Epithelial cell of umbilical artery (primary cell): Measurements from ENCODE around the gene CHRNE. TPM values are rescaled to one million over a fixed set of nuclear protein-coding genes. Genes with fewer than 3 reads are reported as not detected.

Source experiments
- total RNA-seq: library from RNA; depleted of rRNA; stranded (reverse); fragments of >200 nt; gene quantifications from 2 replicates; pipeline ENCODE4 v1.2.3, GENCODE V29; 2014

Gene CHRNE
- 0.30 and 0.97 TPM in 2 replicates for total RNA-seq

DNA sequence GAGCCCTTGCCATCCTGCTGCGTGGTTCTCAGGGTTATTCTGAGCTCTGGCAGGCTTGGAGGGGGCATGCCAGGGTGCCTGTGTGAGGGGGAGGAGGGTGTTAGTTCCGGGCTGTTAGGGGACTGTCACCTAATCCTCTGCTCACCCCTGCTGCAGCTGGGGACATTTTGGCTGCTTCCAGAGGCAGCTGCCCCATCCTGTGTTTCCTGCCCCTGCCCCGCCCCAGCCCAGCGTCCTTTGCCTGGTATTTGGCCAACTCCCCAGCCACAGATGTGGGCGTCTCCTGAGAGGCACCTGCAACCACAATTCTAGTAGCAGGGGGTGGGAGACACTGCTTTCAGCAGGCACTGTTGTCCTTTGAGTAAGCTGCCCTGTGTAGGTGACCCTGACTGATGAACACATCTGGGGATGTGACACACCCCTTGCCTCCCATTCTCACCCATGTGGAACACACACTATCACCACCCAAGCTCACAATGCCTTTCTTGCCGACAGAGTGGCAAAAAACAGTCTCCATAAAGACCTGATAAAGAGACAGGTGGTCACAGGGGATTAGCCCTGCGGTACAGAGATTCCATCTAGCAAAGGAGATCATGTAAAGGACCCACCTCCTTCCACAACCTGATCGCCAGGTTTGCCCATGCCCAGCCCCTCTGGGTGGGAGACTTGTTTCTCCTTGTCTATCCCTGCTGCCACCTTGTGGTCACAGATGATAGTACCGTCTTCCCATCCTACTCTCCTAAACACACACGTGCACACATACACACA lies at the start of gene CHRNE:
CHRNE (minus strand) TSS at position 48 of the 768 bp plus-strand sequence; CDS start at position 13, 35 bp downstream.

DNA sequence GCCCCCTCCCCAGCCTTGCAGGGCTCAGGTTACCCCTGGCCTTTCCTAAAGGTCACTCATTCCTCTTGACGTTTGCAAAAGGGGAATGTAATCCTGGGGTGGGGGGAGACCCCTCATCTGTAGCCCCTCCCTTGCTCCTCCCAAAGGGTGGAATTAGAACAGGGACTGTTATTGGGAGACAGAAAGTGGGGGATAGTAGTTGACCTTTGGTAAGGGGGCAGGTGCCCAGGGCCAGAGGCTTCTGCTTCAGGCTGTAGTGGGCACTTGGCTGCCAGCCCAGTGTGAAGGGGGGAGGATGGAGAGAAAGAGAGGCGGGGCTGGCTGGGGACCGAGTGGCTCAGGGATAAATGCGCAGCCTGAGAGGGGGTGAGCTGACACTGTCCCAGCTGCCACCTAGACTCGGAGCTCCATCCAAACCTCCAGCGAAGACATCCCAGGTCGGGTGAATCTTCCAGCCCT lies 47.9 kb upstream of the CHRNE start, which contains the start of gene ENO3:
ENO3 (plus strand) TSS at position 374 of the 459 bp plus-strand sequence. CDS start 711 bp downstream, outside the sequence.

DNA sequence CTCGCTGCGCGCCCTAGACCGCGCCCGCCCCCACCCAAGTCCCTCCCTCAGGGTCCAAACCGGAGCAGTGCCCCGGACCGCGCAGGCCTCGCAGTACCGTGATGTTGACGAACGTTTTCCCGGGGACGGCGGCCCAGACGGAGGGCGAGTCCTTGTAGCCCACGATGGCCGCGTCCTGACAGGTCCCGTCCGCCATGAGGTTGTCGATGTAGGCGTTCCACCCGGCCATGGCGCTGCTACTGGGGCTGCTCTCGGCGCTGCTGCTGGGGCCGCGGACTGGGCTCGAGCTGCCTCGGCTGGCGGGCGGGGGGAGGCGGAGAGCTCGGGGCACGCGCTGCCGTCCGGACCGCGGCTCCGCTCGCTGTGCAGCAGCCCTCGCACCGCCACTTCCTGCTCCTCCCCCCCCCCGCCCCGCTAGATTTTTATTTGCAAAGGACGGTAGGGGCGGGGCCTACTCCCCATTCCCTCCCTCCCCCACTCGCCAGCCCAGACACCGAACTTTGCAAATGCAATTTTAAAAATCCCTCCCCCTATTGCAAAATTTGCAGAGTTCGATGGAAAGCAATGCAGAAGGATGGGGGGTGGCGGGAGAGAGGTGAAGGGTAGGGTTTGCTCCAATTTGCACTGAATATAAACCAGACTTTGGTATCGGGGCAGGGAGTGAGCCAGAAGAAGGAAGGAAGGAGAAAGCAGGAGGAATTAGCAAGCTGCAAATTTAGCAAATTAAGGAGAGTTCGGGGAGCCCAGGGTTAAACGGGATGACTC lies 45.5 kb upstream of the CHRNE start, which contains the start of gene PFN1:
PFN1 (minus strand) TSS at position 365 of the 765 bp plus-strand sequence; CDS start at position 229, 136 bp downstream.

DNA sequence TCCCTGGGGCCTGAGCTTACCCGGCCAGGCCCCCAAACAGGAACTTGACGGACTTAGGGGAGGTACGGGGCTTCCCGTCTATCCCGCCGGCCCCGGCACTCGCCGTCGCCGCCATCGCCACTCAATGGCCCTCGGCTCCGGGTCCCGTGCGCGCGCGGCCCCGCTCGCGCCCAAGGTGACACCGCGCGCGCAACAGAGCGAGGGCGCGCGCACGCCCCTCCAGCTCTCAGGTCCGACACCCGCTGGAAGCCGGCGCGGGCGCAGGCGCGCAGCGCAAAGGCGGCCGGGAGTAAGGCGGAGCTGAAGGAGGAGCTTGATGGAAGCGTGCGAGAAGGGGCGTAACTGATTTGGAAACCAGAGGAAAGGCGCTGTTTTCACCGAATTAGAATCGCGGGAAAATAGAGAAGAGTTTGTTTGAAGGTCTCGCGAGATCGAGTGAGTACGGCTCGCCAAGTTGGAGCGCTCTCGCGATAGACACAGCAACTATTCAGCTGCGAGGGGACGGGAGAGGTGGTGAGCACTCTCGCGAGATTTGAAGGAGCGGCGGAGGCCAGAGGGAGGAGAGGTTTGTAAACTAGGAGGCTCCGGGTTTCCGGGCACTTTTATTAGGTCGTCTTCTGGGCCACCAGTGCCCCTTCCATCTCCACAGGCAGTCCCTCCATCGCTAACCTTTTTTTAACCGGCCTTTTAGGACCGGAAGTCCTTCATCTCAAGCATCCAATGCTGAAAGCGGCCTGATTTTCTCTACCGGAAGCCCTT lies 37.1 kb upstream of the CHRNE start, which contains the start of the genes RNF167 and SLC25A11:
RNF167 (plus strand) TSS at position 473 of the 759 bp plus-strand sequence. CDS start 642 bp downstream, outside the sequence.
SLC25A11 (minus strand) TSS at position 251 of the 759 bp plus-strand sequence; CDS start at position 115, 136 bp downstream.

DNA sequence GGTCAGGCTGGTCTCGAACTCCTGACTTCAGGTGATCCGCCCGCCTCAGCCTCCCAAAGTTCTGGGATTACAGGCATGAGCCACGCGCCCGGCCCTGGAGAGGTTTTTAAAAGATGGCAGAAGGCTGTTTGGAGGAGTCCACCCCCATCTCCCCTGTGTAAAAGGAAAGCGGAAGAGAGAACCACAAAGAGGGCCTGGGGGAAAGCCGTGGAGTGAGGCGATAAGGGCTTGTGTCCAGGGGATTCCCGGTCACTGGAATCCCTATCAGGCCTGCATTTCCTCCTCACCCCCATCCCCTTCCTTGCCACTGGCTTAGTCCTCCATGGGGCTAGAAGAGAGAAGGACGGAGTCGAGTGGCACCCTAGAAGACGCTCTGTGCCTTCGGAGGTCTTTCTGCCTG lies 29.1 kb upstream of the CHRNE start, which contains the start of gene GP1BA:
GP1BA (plus strand) TSS at position 315 of the 400 bp plus-strand sequence. CDS start 328 bp downstream, outside the sequence.

DNA sequence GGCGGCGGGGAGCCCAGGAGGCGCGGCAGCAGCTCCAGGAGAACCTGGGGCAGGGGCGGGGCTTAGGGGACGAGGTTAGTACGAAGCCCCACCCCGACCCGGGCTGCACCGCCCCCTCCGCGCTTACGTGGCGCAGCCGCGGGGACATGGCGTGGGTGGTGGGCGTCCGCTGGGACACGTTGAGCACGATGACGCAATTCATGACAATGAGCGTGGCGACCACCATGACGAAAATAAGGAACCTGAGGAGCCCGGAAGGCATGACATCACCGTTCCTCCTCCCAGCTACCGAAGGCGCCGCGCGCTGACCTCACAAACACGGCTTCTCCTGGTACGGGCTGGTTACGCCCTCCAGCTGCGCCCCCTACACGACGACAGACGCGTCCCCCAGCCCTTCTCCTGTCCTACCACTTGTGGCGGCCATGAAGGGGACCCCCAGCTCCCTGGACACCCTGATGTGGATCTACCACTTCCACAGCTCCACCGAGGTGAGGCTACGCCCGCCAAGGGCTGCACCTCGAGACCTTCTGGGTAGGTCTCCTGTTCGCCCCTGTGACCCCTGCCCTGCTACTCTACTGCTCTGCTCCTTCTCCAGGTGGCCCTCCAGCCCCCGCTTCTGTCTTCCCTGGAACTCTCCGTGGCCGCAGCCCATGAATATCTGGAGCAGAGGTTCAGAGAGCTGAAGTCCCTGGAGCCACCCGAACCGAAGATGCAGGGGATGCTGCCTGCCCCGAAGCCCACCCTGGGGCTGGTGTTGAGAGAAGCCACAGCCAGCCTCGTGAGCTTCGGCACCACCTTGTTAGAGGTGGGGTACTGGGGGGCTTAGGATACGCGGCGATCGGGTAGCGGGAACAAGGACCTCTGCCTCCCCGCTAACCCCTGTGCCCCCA lies 3.3 kb downstream of the CHRNE start, which contains the start of gene C17orf107:
C17orf107 (plus strand) TSS at position 196 of the 890 bp plus-strand sequence; CDS start at position 423, 227 bp downstream.

Other genes starting within 250 kb of the CHRNE start
- gene PELP1, start 199.0 kb downstream of the CHRNE start, total RNA-seq, result 30.2 and 32.7 TPM in 2 replicates
- 4.2 and 5.8 TPM in 2 replicates for gene ARRB2, start 192.5 kb downstream of the CHRNE start, total RNA-seq
- 8.8 and 13.6 TPM in 2 replicates for gene MED11, start 171.7 kb downstream of the CHRNE start, total RNA-seq
- gene ZMYND15, start 163.3 kb downstream of the CHRNE start, total RNA-seq, result not detected in 2 replicates
- gene CXCL16, start 163.2 kb downstream of the CHRNE start, total RNA-seq, result 0.32 and 1.1 TPM in 2 replicates
- gene TM4SF5, start 131.2 kb downstream of the CHRNE start, total RNA-seq, result not detected in 2 replicates
- gene VMO1, start 116.7 kb downstream of the CHRNE start, total RNA-seq, result 0.65 and 1.7 TPM in 2 replicates
- not detected in 2 replicates for gene GLTPD2, start 114.1 kb downstream of the CHRNE start, total RNA-seq
- gene PSMB6, start 106.9 kb downstream of the CHRNE start, total RNA-seq, result 203 and 253 TPM in 2 replicates
- gene PLD2, start 95.9 kb downstream of the CHRNE start, total RNA-seq, result 12.0 and 18.8 TPM in 2 replicates
- 19.1 and 24.0 TPM in 2 replicates for gene MINK1, start 69.8 kb downstream of the CHRNE start, total RNA-seq
- gene C17orf107, start 3.6 kb downstream of the CHRNE start, total RNA-seq, result 0.61 and 1.3 TPM in 2 replicates
- gene GP1BA, start 29.2 kb upstream of the CHRNE start, total RNA-seq, result not detected in 2 replicates
- 56.8 and 59.4 TPM in 2 replicates for gene SLC25A11, start 36.9 kb upstream of the CHRNE start, total RNA-seq
- 11.0 and 11.2 TPM in 2 replicates for gene RNF167, start 37.2 kb upstream of the CHRNE start, total RNA-seq
- 292 and 379 TPM in 2 replicates for gene PFN1, start 45.4 kb upstream of the CHRNE start, total RNA-seq
- 1.3 and 2.3 TPM in 2 replicates for gene ENO3, start 48.0 kb upstream of the CHRNE start, total RNA-seq
- gene SPAG7, start 64.7 kb upstream of the CHRNE start, total RNA-seq, result 55.2 and 56.5 TPM in 2 replicates
- 3.2 and 8.1 TPM in 2 replicates for gene CAMTA2, start 84.6 kb upstream of the CHRNE start, total RNA-seq
- not detected in 2 replicates for gene INCA1, start 94.4 kb upstream of the CHRNE start, total RNA-seq
- gene KIF1C, start 94.9 kb upstream of the CHRNE start, total RNA-seq, result 44.4 and 60.1 TPM in 2 replicates
- gene SLC52A1, start 132.3 kb upstream of the CHRNE start, total RNA-seq, result under 0.01 TPM in 1 of 2 replicates, not detected in the other
- gene ZFP3, start 175.4 kb upstream of the CHRNE start, total RNA-seq, result 0.97 and 1.2 TPM in 2 replicates
- 4.9 and 6.4 TPM in 2 replicates for gene ZNF232, start 208.8 kb upstream of the CHRNE start, total RNA-seq
- not detected in 2 replicates for gene USP6, start 212.9 kb upstream of the CHRNE start, total RNA-seq